NCI-H187 treated with DMSO at 0.1 percent for 48 hours (cell line): Measurements from ENCODE around the gene VWCE.

ENCODE experiments used
- DNase-seq: peaks from one replicate; lab custom pipeline; 2025; lab: John Stamatoyannopoulos, UW

The VWCE gene

GRCh38 chr11:61280883-61281580, 14.1 kb downstream of the VWCE start:
- DNase-seq: no peak

GRCh38 chr11:61279934-61280659, 15.0 kb downstream of the VWCE start:
- no peak for DNase-seq

GRCh38 chr11:61278001-61278470, 17.1 kb downstream of the VWCE start:
- no peak for DNase-seq

GRCh38 chr11:61277186-61278000, 17.7 kb downstream of the VWCE start:
- DNase-seq: no peak

- no peak for DNase-seq
These were observed 19.9 kb downstream of the VWCE start for GRCh38 chr11:61275191-61275590.

GRCh38 chr11:61274084-61274483, 21.0 kb downstream of the VWCE start:
- DNase-seq: no peak

- no peak for DNase-seq
These were observed 21.7 kb downstream of the VWCE start for GRCh38 chr11:61273178-61274078.

- DNase-seq: no peak
These were observed 22.4 kb downstream of the VWCE start for GRCh38 chr11:61272731-61273130.

- no peak for DNase-seq
These were observed 24.6 kb downstream of the VWCE start for GRCh38 chr11:61270354-61271076.

- DNase-seq: no peak
These were observed 26.4 kb downstream of the VWCE start for GRCh38 chr11:61268588-61269250.

GRCh38 chr11:61267437-61267841, 27.7 kb downstream of the VWCE start:
- DNase-seq: no peak

GRCh38 chr11:61266602-61267001, 28.5 kb downstream of the VWCE start:
- no peak for DNase-seq

- DNase-seq: no peak
These were observed 29.8 kb downstream of the VWCE start for GRCh38 chr11:61265357-61265756.

- DNase-seq: no peak
These were observed 30.3 kb downstream of the VWCE start for GRCh38 chr11:61264795-61265194.

GRCh38 chr11:61264371-61264770, 30.7 kb downstream of the VWCE start:
- no peak for DNase-seq

- no peak for DNase-seq
These were observed 35.8 kb downstream of the VWCE start for GRCh38 chr11:61259363-61259762.

- DNase-seq: no peak
These were observed 36.6 kb downstream of the VWCE start for GRCh38 chr11:61258546-61258945.

- no peak for DNase-seq
These were observed 38.2 kb downstream of the VWCE start for GRCh38 chr11:61256710-61257482.

GRCh38 chr11:61254403-61255025, 40.6 kb downstream of the VWCE start:
- DNase-seq: peak; percentile 7
